HUES48 (cell line): ENCODE measurements around the gene LDLRAD4.

Experiments used
- H3K27ac ChIP-seq: one replicate; pipeline ENCODE4 v1.7.0; 2013; ENCODE audit warnings: low read depth, low read length, inconsistent platforms
- H3K27me3 ChIP-seq: 2 replicates; pipeline ENCODE4 v1.6.1; 2013; ENCODE audit warnings: mild to moderate bottlenecking, low read length; ENCODE audit not compliant: control insufficient read depth, insufficient read depth
- H3K36me3 ChIP-seq: 2 replicates; pipeline ENCODE4 v1.6.1; 2013; ENCODE audit warnings: low read length; ENCODE audit not compliant: control insufficient read depth, insufficient read depth
- H3K4me1 ChIP-seq: 2 replicates; pipeline ENCODE4 v1.6.1; 2013; ENCODE audit warnings: mild to moderate bottlenecking, low read length; ENCODE audit not compliant: control insufficient read depth, insufficient read depth
- H3K4me3 ChIP-seq: 2 replicates; pipeline ENCODE4 v1.5.1; 2013; ENCODE audit warnings: mild to moderate bottlenecking, low read depth, low read length
- H3K9ac ChIP-seq: 2 replicates; pipeline ENCODE4 v1.6.1; 2013; ENCODE audit warnings: mild to moderate bottlenecking, low read depth, low read length, moderate library complexity
- H3K9me3 ChIP-seq: 2 replicates; pipeline ENCODE4 v1.6.1; 2013; ENCODE audit warnings: low read length; ENCODE audit not compliant: control insufficient read depth, insufficient read depth

LDLRAD4 gene

DNA sequence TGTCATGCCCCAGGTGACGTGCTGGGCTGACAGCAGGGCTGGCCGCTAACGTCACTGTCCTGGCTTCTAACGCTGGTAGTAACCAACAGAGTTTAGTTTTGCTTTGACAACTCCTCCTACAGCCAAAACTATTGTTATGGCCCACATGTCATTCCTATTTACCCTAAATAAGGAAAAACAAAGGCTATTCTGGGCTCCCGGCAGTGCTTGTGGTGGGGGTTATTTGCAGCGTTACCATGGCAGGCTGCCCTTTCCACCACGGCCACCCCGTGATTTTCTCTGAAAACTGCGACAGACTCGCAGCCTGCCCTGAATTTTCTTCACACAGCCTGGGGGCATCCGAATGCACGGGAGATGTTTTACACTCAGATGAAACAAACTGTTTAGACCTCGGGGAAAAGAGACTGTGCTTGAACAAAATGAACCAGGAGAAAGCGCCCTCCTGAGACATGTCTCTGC lies 392.6 kb downstream of the LDLRAD4 start:
- Histone ChIP-seq H3K27ac (peak overlapping the region; percentile 63), H3K27me3 (peaks cover 38% of the 10 kb centered on the region), H3K36me3 (no peaks in the 10 kb centered on the region), H3K4me1 (peaks cover 14% of the 10 kb centered on the region), H3K9me3 (no peaks in the 10 kb centered on the region), H3K4me3 (peak overlapping the region; percentile 42), H3K9ac (peak overlapping the region; percentile 15; the same call in 1 of the 2 replicates)

GRCh38 chr18:13611601-13612195 lies 393.1 kb downstream of the LDLRAD4 start:
- Histone ChIP-seq H3K9ac (peak overlapping the region; percentile 15; the same call in 1 of the 2 replicates), H3K27me3 (peaks cover 38% of the 10 kb centered on the region), H3K9me3 (no peaks in the 10 kb centered on the region), H3K4me1 (peaks cover 14% of the 10 kb centered on the region), H3K27ac (peak overlapping the region; percentile 63), H3K36me3 (no peaks in the 10 kb centered on the region), H3K4me3 (peak overlapping the region; percentile 42)

DNA sequence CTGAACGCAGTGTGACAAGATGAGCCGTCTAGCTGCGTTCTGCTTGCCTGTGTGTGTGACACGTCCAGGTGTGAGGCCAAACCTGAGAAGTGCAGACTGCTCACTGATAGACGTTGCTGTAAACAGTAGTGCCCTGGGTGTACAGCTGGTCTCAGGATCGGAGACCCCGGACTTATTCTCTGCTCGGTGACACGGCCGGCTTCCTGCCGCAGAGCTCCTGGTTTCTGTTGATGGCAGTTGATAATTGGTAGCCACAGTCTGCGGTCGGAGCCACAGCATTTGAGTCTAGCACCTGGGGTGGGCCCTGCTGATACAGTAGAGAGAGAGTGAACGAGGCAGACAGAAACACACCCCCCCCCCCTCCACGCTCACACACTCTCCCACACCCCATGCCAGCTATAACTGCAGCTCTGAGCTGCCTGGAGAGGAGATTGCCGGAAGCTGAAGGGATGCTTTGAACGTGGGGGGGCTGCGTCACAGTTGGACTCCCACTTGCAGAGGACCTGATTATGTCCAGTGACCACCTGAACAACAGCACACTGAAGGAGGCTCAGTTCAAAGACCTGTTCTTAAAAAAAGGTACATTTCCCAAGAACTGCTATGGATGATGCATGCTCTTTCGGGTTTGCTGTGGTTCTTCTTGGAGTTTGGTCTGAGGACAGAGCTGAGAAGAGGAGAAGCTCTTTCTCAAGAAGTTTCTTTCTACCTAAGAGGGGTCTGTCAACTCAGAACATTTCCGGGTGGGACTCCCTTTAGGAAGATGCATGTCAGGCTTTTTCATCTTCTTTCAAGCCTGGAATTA lies 393.8 kb downstream of the LDLRAD4 start:
- H3K9me3 ChIP-seq: no peaks in the 10 kb centered on the region
- H3K4me3 ChIP-seq: peak overlapping the region; percentile 42; the same call in 1 of the 2 replicates
- H3K27ac ChIP-seq: no peak overlapping the region
- no peaks in the 10 kb centered on the region for H3K36me3 ChIP-seq
- peaks cover 38% of the 10 kb centered on the region for H3K27me3 ChIP-seq
- H3K9ac ChIP-seq: no peak overlapping the region
- peaks cover 14% of the 10 kb centered on the region for H3K4me1 ChIP-seq

- Histone ChIP-seq H3K36me3 (no peaks in the 10 kb centered on the region), H3K4me1 (peaks cover 14% of the 10 kb centered on the region), H3K9me3 (no peaks in the 10 kb centered on the region), H3K9ac (no peak overlapping the region), H3K4me3 (no peak overlapping the region), H3K27ac (no peak overlapping the region), H3K27me3 (peaks cover 38% of the 10 kb centered on the region)
Measured at GRCh38 chr18:13613099-13613498, 394.5 kb downstream of the LDLRAD4 start.

GRCh38 chr18:13613591-13614501 lies 395.3 kb downstream of the LDLRAD4 start:
- peaks cover 38% of the 10 kb centered on the region for H3K27me3 ChIP-seq
- no peaks in the 10 kb centered on the region for H3K9me3 ChIP-seq
- no peak overlapping the region for H3K9ac ChIP-seq
- no peaks in the 10 kb centered on the region for H3K36me3 ChIP-seq
- no peak overlapping the region for H3K27ac ChIP-seq
- peaks cover 14% of the 10 kb centered on the region for H3K4me1 ChIP-seq
- H3K4me3 ChIP-seq: no peak overlapping the region

DNA sequence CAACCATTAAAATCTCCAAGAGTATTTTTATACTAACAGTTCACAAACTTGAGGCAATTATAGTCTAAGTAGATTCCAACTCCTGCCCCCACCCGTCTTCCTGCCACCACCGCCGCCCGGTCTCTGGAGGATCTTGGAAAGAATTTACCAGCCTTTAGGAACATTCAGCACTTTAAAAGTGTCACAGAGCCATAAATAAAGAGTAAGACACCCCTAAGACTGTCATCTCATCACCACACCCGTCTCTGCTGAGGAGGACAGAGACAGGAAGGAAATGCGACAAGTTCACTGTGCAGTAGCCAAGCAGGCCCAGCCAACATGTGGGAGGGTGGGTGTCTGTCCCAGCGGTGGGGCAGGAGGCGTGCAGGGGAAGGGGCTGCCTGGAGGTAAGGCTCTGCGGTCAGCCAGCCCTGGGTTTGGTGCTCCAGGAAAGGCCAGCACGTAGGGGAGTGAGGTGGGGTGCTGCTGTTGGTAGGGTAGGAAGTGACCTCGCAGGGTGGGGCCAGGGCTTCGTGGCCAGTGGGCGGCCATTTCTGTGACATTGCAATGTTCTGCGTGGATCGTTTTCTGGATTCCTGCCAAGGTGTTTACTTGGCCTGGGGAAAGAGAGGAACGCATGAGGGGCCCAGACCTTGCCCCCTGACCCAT lies 396.2 kb downstream of the LDLRAD4 start:
- Histone ChIP-seq H3K9me3 (no peaks in the 10 kb centered on the region), H3K4me1 (peaks cover 14% of the 10 kb centered on the region), H3K27me3 (peaks cover 38% of the 10 kb centered on the region), H3K9ac (no peak overlapping the region), H3K27ac (no peak overlapping the region), H3K4me3 (no peak overlapping the region), H3K36me3 (no peaks in the 10 kb centered on the region)

DNA sequence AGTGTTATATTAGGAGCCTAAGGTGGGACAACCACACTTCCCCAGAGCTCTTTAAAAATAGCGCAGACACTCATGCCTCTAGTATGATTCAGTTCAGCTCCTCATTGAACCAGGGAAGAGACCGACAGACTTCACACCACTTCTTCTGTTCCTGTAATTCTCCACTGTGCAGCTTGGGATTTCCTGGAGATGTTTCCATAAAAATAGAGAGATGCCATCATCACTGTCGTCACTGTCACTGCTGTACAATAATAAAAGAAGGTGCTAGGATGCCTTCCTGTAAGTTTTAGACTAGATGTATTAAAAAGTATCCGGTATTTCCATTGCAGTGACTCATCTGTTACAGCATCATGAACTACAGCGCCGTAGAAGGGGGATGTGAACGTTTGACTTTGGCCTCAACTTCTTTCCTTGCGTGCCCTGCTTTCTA lies 396.9 kb downstream of the LDLRAD4 start:
- Histone ChIP-seq H3K4me3 (no peak overlapping the region), H3K36me3 (no peaks in the 10 kb centered on the region), H3K4me1 (peaks cover 13% of the 10 kb centered on the region), H3K27me3 (peaks cover 37% of the 10 kb centered on the region), H3K9ac (no peak overlapping the region), H3K27ac (no peak overlapping the region), H3K9me3 (no peaks in the 10 kb centered on the region)

DNA sequence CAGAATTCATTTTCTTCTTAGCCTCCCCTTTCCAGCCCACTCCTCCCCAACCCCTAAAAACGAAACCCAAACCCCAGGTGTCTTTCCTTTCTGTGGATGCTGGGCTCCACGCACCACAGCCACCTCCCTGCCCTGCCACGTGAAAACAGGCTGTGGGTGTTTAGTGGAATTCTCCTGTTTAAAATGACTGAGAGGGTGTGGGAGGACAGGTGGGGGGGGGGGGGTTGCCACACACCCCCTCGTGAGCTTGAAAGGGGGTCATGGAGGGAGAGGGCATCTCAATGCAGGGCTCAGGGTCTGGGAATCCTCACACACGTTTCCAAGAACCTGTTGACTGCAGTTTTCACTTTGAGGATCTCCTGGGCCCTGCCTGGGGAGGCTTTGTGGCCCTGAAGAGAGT lies 397.5 kb downstream of the LDLRAD4 start:
- no peaks in the 10 kb centered on the region for H3K9me3 ChIP-seq
- no peak overlapping the region for H3K27ac ChIP-seq
- peaks cover 31% of the 10 kb centered on the region for H3K27me3 ChIP-seq
- no peaks in the 10 kb centered on the region for H3K36me3 ChIP-seq
- peaks cover 7% of the 10 kb centered on the region for H3K4me1 ChIP-seq
- no peak overlapping the region for H3K4me3 ChIP-seq
- no peak overlapping the region for H3K9ac ChIP-seq

DNA sequence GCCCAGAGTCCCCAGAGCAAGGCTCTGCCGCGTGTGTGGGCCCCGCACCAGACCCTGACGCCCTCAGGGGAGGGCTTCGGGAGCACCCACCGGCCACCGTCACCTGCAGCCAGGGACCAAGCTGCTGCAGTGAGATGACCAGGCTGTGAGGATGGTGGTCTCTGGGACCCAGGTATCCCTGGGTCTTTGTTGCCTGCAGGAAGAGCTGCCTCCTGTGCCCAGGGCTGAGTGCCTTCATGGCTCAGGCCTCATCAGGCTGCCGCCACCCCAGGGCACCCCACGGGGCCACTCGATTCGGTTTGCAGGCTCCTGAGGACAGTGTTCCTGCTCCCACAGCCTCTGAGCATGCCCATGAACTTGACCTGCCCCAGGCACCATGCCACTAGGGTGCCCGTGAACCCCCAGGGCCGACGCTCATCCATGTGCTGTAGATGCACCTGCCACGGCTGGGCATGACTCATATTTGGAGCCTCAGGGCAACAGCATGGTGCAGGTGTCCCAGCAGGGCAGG lies 398.0 kb downstream of the LDLRAD4 start:
- Histone ChIP-seq H3K4me3 (no peak overlapping the region), H3K27me3 (peaks cover 26% of the 10 kb centered on the region), H3K9me3 (no peaks in the 10 kb centered on the region), H3K27ac (no peak overlapping the region), H3K36me3 (no peaks in the 10 kb centered on the region), H3K9ac (no peak overlapping the region), H3K4me1 (peaks cover 2% of the 10 kb centered on the region; the same call in 1 of the 2 replicates)

- Histone ChIP-seq H3K36me3 (no peaks in the 10 kb centered on the region), H3K4me3 (no peak overlapping the region), H3K9ac (no peak overlapping the region), H3K9me3 (no peaks in the 10 kb centered on the region), H3K27me3 (peaks cover 12% of the 10 kb centered on the region), H3K27ac (no peak overlapping the region), H3K4me1 (no peaks in the 10 kb centered on the region)
Measured at GRCh38 chr18:13617826-13618515, 399.4 kb downstream of the LDLRAD4 start.
